H1 (cell line): ENCODE measurements around the gene CRYAB. TPM values are rescaled to one million over a fixed set of nuclear protein-coding genes. Genes with fewer than 3 reads are reported as not detected.

ENCODE experiments used
- CREB1 ChIP-seq: IDR thresholded peaks from 2 replicates; pipeline ENCODE4 v1.6.1; 2012; ENCODE audit warnings: inconsistent platforms
- CTCF ChIP-seq, 3 experiments: IDR thresholded peaks; 1 replicate in 2 of 3; 2 replicates in 1 of 3; pipeline versions ENCODE4 v1.5.1 to v1.6.1; 2011; ENCODE audit warnings: low read length in 3 of 3, mild to moderate bottlenecking in 3 of 3, inconsistent platforms in 2 of 3, low read depth in 1 of 3, moderate library complexity in 1 of 3; ENCODE audit not compliant: insufficient read depth in 1 of 3; ENCODE audit errors: control extremely low read depth in 1 of 3
- HDAC6 ChIP-seq: IDR thresholded peaks from one replicate; pipeline ENCODE4 v1.7.1; 2012; ENCODE audit warnings: low read depth, mild to moderate bottlenecking, inconsistent platforms, low read length, moderate library complexity
- NRF1 ChIP-seq: IDR thresholded peaks from 2 replicates; pipeline ENCODE4 v1.6.1; 2011; ENCODE audit warnings: mild to moderate bottlenecking, low read depth, low read length, improper control_type of control experiment
- RAD21 ChIP-seq, 2 experiments: IDR thresholded peaks in 1 of 2; conservative IDR thresholded peaks in 1 of 2; 2 replicates each; pipeline ENCODE4 v1.6.1; 2011; ENCODE audit warnings: low read depth in 2 of 2, low read length in 2 of 2, improper control_type of control experiment in 1 of 2, inconsistent platforms in 1 of 2, mild to moderate bottlenecking in 1 of 2, moderate library complexity in 1 of 2
- RFX5 ChIP-seq: IDR thresholded peaks from 2 replicates; pipeline ENCODE4 v1.6.1; 2011; ENCODE audit warnings: low read depth, low read length, improper control_type of control experiment, borderline replicate concordance
- SRF ChIP-seq: IDR thresholded peaks from 2 replicates; pipeline ENCODE4 v1.6.1; 2011; ENCODE audit warnings: mild to moderate bottlenecking, low read depth, low read length, moderate library complexity
- TAF7 ChIP-seq: optimal IDR thresholded peaks from 2 replicates; pipeline ENCODE3; 2011; ENCODE audit warnings: low read depth, mild to moderate bottlenecking, inconsistent platforms, low read length, moderate library complexity, borderline replicate concordance
- polyA plus RNA-seq, 7 experiments: library from polyadenylated mRNA; depleted of rRNA in 3 of 7; stranded (reverse) in 5 of 7; unstranded in 2 of 7; fragments of >200 nt in 5 of 7; fragments of 200-250 nt in 2 of 7; gene quantifications; 1 replicate in 5 of 7; 2 replicates in 1 of 7; 4 replicates in 1 of 7; pipeline versions ENCODE4 v1.2.1 to v1.2.3, GENCODE V29; 2011 to 2013; ENCODE audit warnings: missing spikeins in 2 of 7, mixed read lengths in 2 of 7
- total RNA-seq: library from RNA; stranded (reverse); fragmentation: NEBNext Ultra II Directional; extraction: Animal tissue kit (Norgen Biotek cat#: 25700); gene quantifications from 2 replicates; pipeline ENCODE4 v1.2.1, GENCODE V29; 2021

CRYAB gene
- total and polyA plus RNA-seq, 2 of the 8 experiments (the other 6 are each of a cell fraction or from before 2014, with no cell fraction given), result 1.9 to 2.0 TPM

DNA sequence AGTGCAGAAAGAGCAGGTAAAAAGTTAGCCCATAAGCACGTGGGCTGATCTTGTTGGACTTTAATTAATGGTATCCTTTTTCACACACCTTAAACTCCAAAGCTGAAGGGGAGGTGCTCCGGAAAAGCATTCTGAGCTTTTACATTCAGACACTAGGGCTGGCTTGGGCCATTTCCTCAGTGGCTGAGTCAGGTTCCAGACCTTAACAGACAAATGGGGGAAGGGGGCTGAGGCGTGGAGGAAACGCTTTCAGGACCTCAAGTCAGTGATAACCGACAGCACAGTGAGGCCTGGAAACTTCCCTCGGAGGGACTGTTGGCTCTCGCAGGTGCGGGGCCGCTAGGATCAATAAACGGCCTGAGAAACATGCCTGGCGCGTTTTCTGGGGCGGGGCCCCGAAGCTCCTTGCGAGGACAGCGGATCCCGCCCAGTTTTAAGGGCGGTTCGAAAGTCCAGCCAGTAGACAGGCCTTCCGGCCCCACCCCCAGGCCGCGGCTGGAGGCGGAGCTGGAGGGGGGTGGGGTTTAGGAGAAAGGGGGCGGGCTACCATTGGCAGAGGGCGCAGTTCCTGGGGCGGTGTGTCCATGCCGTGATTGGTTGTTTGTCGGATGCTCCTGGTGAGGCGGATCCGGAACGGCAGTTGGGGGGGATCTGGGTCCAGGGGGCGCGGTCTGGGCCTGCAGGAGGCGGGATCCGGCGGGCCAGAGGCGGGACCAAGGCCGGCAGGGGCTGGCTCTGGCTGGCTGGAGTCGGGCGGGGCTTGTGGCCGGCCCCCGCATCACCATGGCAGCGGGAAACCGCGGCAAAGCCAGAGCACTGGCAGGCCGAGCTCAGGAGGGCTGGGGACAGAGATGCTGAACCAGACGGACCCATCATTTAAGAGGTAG, 15.2 kb upstream of the CRYAB start (continued):
- TF ChIP-seq TAF7 (no peak), NRF1 (no peak), CTCF (IDR thresholded peaks at IDR 0.05; ENCODE audit: control extremely low read depth in 1 of 3, insufficient read depth in 1 of 3, low read depth in 1 of 3, low read length in 3 of 3) (peak in 1 of 3 experiments; percentile 2; a peak in 1 of 4 replicates), RFX5 (no peak), SRF (no peak), RAD21 (IDR thresholded peaks at IDR 0.05 in 1 of 2, conservative IDR thresholded peaks at IDR 0.05 in 1 of 2; ENCODE audit: low read depth in 2 of 2, low read length in 2 of 2) (no peak), HDAC6 (no peak), CREB1 (no peak)
